HepG2 (cell line): ENCODE measurements around the gene TMTC3.

Experiments
- HES4 ChIP-seq: sonication (generic); formaldehyde crosslinking; IDR thresholded peaks from 2 replicates; pipeline ENCODE4 v1.9.0; 2021; ENCODE audit warnings: mild to moderate bottlenecking, missing genetic modification reagents, borderline replicate concordance
- POLR2A ChIP-seq, 2 experiments: IDR thresholded peaks; 2 replicates each; pipeline ENCODE4 v1.6.1; 2011; ENCODE audit warnings: low read depth in 2 of 2, low read length in 2 of 2, mild to moderate bottlenecking in 1 of 2, moderate library complexity in 1 of 2; ENCODE audit not compliant: insufficient read depth in 1 of 2
- ZSCAN29 ChIP-seq: sonication (generic); formaldehyde crosslinking; conservative IDR thresholded peaks from 2 replicates; pipeline ENCODE4 v1.4.0; 2020; ENCODE audit warnings: mild to moderate bottlenecking, missing genetic modification reagents
- TF ChIP-seq, protein P1 (sequence below): sonication (generic); formaldehyde crosslinking; IDR thresholded peaks from 2 replicates; pipeline ENCODE4 v1.4.0; 2020; ENCODE audit warnings: missing genetic modification reagents
- TF ChIP-seq, protein P2 (sequence below): sonication (generic); formaldehyde crosslinking; IDR thresholded peaks from 2 replicates; pipeline ENCODE4 v1.4.0; 2020; ENCODE audit warnings: missing genetic modification reagents
- TF ChIP-seq, protein P3 (sequence below): sonication (generic); formaldehyde crosslinking; IDR thresholded peaks from 2 replicates; pipeline ENCODE4 v1.4.0; 2020; ENCODE audit warnings: missing genetic modification reagents
- TF ChIP-seq, protein P4 (sequence below): IDR thresholded peaks from 2 replicates; pipeline ENCODE4 v1.6.1; 2012; ENCODE audit warnings: inconsistent platforms

DNA sequence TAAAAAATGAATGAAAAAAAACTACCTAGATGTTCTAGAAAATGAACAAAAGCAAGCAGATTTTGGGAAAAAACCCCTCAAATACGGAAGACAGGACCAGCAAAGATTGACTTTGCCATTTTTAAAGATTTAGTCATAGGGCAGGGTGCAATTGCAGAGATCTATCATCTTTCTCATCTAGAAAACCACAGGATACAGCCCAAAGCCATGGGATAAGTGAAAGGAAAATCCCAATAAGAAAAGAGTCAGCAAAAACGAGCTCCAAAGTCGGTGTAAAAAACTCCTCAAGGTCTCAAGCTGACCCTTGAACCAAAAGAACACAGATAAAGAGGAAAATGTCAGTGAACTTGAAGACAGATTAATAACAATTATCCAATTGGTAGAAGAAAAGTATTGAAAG is 28.2 kb upstream of the TMTC3 start:
- TF ChIP-seq, protein P1, sequence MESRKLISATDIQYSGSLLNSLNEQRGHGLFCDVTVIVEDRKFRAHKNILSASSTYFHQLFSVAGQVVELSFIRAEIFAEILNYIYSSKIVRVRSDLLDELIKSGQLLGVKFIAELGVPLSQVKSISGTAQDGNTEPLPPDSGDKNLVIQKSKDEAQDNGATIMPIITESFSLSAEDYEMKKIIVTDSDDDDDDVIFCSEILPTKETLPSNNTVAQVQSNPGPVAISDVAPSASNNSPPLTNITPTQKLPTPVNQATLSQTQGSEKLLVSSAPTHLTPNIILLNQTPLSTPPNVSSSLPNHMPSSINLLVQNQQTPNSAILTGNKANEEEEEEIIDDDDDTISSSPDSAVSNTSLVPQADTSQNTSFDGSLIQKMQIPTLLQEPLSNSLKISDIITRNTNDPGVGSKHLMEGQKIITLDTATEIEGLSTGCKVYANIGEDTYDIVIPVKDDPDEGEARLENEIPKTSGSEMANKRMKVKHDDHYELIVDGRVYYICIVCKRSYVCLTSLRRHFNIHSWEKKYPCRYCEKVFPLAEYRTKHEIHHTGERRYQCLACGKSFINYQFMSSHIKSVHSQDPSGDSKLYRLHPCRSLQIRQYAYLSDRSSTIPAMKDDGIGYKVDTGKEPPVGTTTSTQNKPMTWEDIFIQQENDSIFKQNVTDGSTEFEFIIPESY (CRISPR knock-in tag): no peak
- TF ChIP-seq HES4 (CRISPR knock-in tag) (no peak), ZSCAN29 (CRISPR knock-in tag) (no peak), POLR2A (IDR thresholded peaks at IDR 0.05; ENCODE audit: insufficient read depth in 1 of 2, low read depth in 2 of 2, low read length in 2 of 2) (no peak)
- TF ChIP-seq, protein P2, sequence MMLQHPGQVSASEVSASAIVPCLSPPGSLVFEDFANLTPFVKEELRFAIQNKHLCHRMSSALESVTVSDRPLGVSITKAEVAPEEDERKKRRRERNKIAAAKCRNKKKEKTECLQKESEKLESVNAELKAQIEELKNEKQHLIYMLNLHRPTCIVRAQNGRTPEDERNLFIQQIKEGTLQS (CRISPR knock-in tag): no peak
- TF ChIP-seq, protein P3, sequence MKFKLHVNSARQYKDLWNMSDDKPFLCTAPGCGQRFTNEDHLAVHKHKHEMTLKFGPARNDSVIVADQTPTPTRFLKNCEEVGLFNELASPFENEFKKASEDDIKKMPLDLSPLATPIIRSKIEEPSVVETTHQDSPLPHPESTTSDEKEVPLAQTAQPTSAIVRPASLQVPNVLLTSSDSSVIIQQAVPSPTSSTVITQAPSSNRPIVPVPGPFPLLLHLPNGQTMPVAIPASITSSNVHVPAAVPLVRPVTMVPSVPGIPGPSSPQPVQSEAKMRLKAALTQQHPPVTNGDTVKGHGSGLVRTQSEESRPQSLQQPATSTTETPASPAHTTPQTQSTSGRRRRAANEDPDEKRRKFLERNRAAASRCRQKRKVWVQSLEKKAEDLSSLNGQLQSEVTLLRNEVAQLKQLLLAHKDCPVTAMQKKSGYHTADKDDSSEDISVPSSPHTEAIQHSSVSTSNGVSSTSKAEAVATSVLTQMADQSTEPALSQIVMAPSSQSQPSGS (CRISPR knock-in tag): no peak
- TF ChIP-seq, protein P4, sequence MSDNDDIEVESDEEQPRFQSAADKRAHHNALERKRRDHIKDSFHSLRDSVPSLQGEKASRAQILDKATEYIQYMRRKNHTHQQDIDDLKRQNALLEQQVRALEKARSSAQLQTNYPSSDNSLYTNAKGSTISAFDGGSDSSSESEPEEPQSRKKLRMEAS: no peak
